ENCODE results near the gene PRKG1. TPM values are rescaled to one million over a fixed set of nuclear protein-coding genes. Genes with fewer than 3 reads are reported as not detected.

Gene PRKG1
- total and polyA plus RNA-seq, 2 of the 8 experiments (the other 6 are each of a cell fraction or from before 2014, with no cell fraction given): 4.2 to 15.2 TPM

- WGBS, 2 experiments (ENCODE audit: extremely low coverage in 1 of 2, insufficient coverage in 1 of 2, insufficient read length in 1 of 2, insufficient replicate concordance in 2 of 2, low coverage in 1 of 2, low lambda C conversion rate in 2 of 2, missing lambda C conversion rate in 1 of 2): 88% methylated on average over 3 of the region's 3 CpGs; no CpG with 5 or more reads in 1 of the 2 experiments
- H3K18ac ChIP-seq (ENCODE audit: extremely low read depth, low read length): no peak overlapping the region
- no peak overlapping the region for H4K5ac ChIP-seq (ENCODE audit: insufficient read length, low read depth, low read length)
- H3K36me3 ChIP-seq (ENCODE audit: control insufficient read depth in 2 of 4, insufficient read depth in 4 of 4, low read length in 3 of 4): no peaks in the 10 kb centered on the region
- no peak overlapping the region for H2BK5ac ChIP-seq (ENCODE audit: low read depth, low read length)
- no peak overlapping the region for H2BK15ac ChIP-seq (ENCODE audit: low read length)
- no peak overlapping the region for H3K4me2 ChIP-seq (ENCODE audit: insufficient read depth in 1 of 2, low read depth in 2 of 2, low read length in 2 of 2)
- H3K4ac ChIP-seq (replicated peaks; ENCODE audit: insufficient read length, low read depth, low read length): no peak overlapping the region
- H2BK12ac ChIP-seq (ENCODE audit: low read depth, low read length): no peak overlapping the region
- H3K79me2 ChIP-seq (ENCODE audit: control insufficient read depth in 1 of 2, insufficient read depth in 2 of 2, low read length in 2 of 2): no peaks in the 10 kb centered on the region
- H3K79me1 ChIP-seq (ENCODE audit: low read depth, low read length): no peaks in the 10 kb centered on the region
- H3K27me3 ChIP-seq (replicated peaks in 1 of 4; ENCODE audit: control insufficient read depth in 3 of 4, extremely low read depth in 1 of 4, insufficient read depth in 3 of 4, low read length in 3 of 4): no peaks in the 10 kb centered on the region
- no peak overlapping the region for H2AFZ ChIP-seq (ENCODE audit: low read length)
- no peak overlapping the region for H3K27ac ChIP-seq (ENCODE audit: low read depth, low read length)
- no peak for FAIRE-seq
- H4K8ac ChIP-seq (ENCODE audit: extremely low read depth, insufficient read depth, low read length): no peak overlapping the region
- H3K23ac ChIP-seq (ENCODE audit: insufficient read length): no peak overlapping the region
- ChIA-PET CTCF (ENCODE audit: partially characterized antibody) (interaction anchor here (0.8 to 1.3 kb wide), 2 partner anchors 9 to 828 kb away, joined by 3 to 7 read pairs; no protein-coding TSS in a partner anchor), POLR2A (ENCODE audit: partially characterized antibody) (no interaction called here)
- no peaks in the 10 kb centered on the region for H3K4me1 ChIP-seq (replicated peaks in 1 of 4; ENCODE audit: control insufficient read depth in 3 of 4, insufficient read depth in 4 of 4, low read length in 3 of 4)
- no peak overlapping the region for H3K4me3 ChIP-seq (ENCODE audit: extremely low read depth in 1 of 4, insufficient read depth in 2 of 4, low read depth in 3 of 4, low read length in 4 of 4)
- no peaks in the 10 kb centered on the region for H3K23me2 ChIP-seq (ENCODE audit: low read depth, low read length)
- no peak overlapping the region for H3K56ac ChIP-seq (replicated peaks; ENCODE audit: insufficient read length, low read depth, low read length)
- H2AK5ac ChIP-seq (ENCODE audit: low read depth, low read length): no peak overlapping the region
- DNase-seq (ENCODE audit: low read depth in 1 of 2, low spot score in 2 of 2): no peak
- H3K14ac ChIP-seq (ENCODE audit: insufficient read length): no peak overlapping the region
- no peaks in the 10 kb centered on the region for H4K20me1 ChIP-seq (replicated peaks in 1 of 2; ENCODE audit: control insufficient read depth in 1 of 2, insufficient read depth in 2 of 2, low read length in 2 of 2)
- H3K9me3 ChIP-seq (ENCODE audit: insufficient read depth in 2 of 2, low read depth in 1 of 2, low read length in 1 of 2): no peaks in the 10 kb centered on the region
- no peak overlapping the region for H2BK20ac ChIP-seq (ENCODE audit: low read length)
- no peak overlapping the region for H2BK120ac ChIP-seq (replicated peaks; ENCODE audit: low read depth, low read length)
- no peak overlapping the region for H4K91ac ChIP-seq (replicated peaks; ENCODE audit: insufficient read length, low read length)
- no peak overlapping the region for H3K9ac ChIP-seq (replicated peaks in 1 of 4; ENCODE audit: extremely low read depth in 1 of 4, low read depth in 3 of 4, low read length in 3 of 4)
- no peak for TF ChIP-seq SUZ12 (IDR thresholded peaks at IDR 0.05; ENCODE audit: low read length)
- TF ChIP-seq EP300 (IDR thresholded peaks at IDR 0.05; ENCODE audit: borderline replicate concordance in 1 of 2, low read depth in 2 of 2, low read length in 2 of 2): no peak
- no peak for TF ChIP-seq SP4 (IDR thresholded peaks at IDR 0.05; ENCODE audit: low read length)
- no peak for TF ChIP-seq HDAC6 (IDR thresholded peaks at IDR 0.05; ENCODE audit: low read depth, low read length)
- no peak for TF ChIP-seq RFX5 (IDR thresholded peaks at IDR 0.05; ENCODE audit: borderline replicate concordance, low read depth, low read length)
- no peak for TF ChIP-seq MAX (IDR thresholded peaks at IDR 0.05)
- no peak for TF ChIP-seq JUN (IDR thresholded peaks at IDR 0.05; ENCODE audit: low read depth, low read length)
- TF ChIP-seq HDAC2 (IDR thresholded peaks at IDR 0.05; ENCODE audit: borderline replicate concordance in 1 of 2, low read depth in 2 of 2, low read length in 2 of 2): no peak
- TF ChIP-seq GABPA (IDR thresholded peaks at IDR 0.05; ENCODE audit: borderline replicate concordance, insufficient read depth, low read length): no peak
- TF ChIP-seq NANOG (IDR thresholded peaks at IDR 0.05; ENCODE audit: insufficient read depth, low read depth, low read length, poor library complexity, severe bottlenecking): no peak
- no peak for TF ChIP-seq BRCA1 (IDR thresholded peaks at IDR 0.05; ENCODE audit: low read depth, low read length)
- no peak for TF ChIP-seq ASH2L (IDR thresholded peaks at IDR 0.05; ENCODE audit: low read length)
- no peak for TF ChIP-seq CREB1 (IDR thresholded peaks at IDR 0.05)
- no peak for TF ChIP-seq EGR1 (IDR thresholded peaks at IDR 0.05; ENCODE audit: borderline replicate concordance, low read depth, low read length)
- TF ChIP-seq POLR2A (IDR thresholded peaks at IDR 0.05; ENCODE audit: control extremely low read depth in 1 of 2, low read depth in 2 of 2, low read length in 2 of 2): no peak
- TF ChIP-seq TBP (IDR thresholded peaks at IDR 0.05; ENCODE audit: low read depth, low read length): no peak
These were observed 1176.2 kb downstream of the PRKG1 start for GRCh38 chr10:52250510-52250909.

All from H1 (cell line).